Measurements from ENCODE around the gene SRC.

The SRC gene

GRCh38 chr20:37344506-37345338 is 1.2 kb upstream of the SRC start:
- H3K27me3 ChIP-seq (ENCODE audit: insufficient read depth, low read depth, severe bottlenecking) = no peaks in the 10 kb centered on the region
- H3K27ac ChIP-seq = peak overlapping the region; percentile 58
- H3K4me3 ChIP-seq (ENCODE audit: low read depth, low read length) = no peak overlapping the region

GRCh38 chr20:37346236-37346534 is 245 bp downstream of the SRC start:
- DNase-seq = no peak
- H3K36me3 ChIP-seq = peaks cover 32% of the 10 kb centered on the region
- H3K4me3 ChIP-seq (ENCODE audit: low read depth, low read length) = peak overlapping the region; percentile 56
- H3K27me3 ChIP-seq (ENCODE audit: insufficient read depth, low read depth, severe bottlenecking) = no peaks in the 10 kb centered on the region
- H3K9me3 ChIP-seq (ENCODE audit: severe bottlenecking) = no peaks in the 10 kb centered on the region
- peak overlapping the region; percentile 84 for H3K27ac ChIP-seq
- no peak for TF ChIP-seq CTCF (IDR thresholded peaks at IDR 0.05; ENCODE audit: low read depth, low read length)

More at GRCh38 chr20:37344506-37345338, 1.2 kb upstream of the SRC start:
- TF ChIP-seq CTCF (IDR thresholded peaks at IDR 0.05; ENCODE audit: low read depth, low read length) = no peak
- no peaks in the 10 kb centered on the region for H3K9me3 ChIP-seq (ENCODE audit: severe bottlenecking)
- H3K36me3 ChIP-seq = peaks cover 21% of the 10 kb centered on the region
- DNase-seq = peak; percentile 80

- Histone ChIP-seq H3K36me3 (peaks cover 36% of the 10 kb centered on the region), H3K27ac (peak overlapping the region; percentile 60), H3K4me3 (ENCODE audit: low read depth, low read length) (peak overlapping the region; percentile 56), H3K9me3 (ENCODE audit: severe bottlenecking) (no peaks in the 10 kb centered on the region), H3K27me3 (ENCODE audit: insufficient read depth, low read depth, severe bottlenecking) (no peaks in the 10 kb centered on the region)
- no peak for TF ChIP-seq CTCF (IDR thresholded peaks at IDR 0.05; ENCODE audit: low read depth, low read length)
- no peak for DNase-seq
Observed at GRCh38 chr20:37346535-37347346, 801 bp downstream of the SRC start.

GRCh38 chr20:37347347-37347823 is 1.4 kb downstream of the SRC start:
- Histone ChIP-seq H3K4me3 (ENCODE audit: low read depth, low read length) (no peak overlapping the region), H3K27me3 (ENCODE audit: insufficient read depth, low read depth, severe bottlenecking) (no peaks in the 10 kb centered on the region), H3K9me3 (ENCODE audit: severe bottlenecking) (no peaks in the 10 kb centered on the region), H3K36me3 (peaks cover 41% of the 10 kb centered on the region), H3K27ac (no peak overlapping the region)
- no peak for DNase-seq
- TF ChIP-seq CTCF (IDR thresholded peaks at IDR 0.05; ENCODE audit: low read depth, low read length) = no peak

DNA sequence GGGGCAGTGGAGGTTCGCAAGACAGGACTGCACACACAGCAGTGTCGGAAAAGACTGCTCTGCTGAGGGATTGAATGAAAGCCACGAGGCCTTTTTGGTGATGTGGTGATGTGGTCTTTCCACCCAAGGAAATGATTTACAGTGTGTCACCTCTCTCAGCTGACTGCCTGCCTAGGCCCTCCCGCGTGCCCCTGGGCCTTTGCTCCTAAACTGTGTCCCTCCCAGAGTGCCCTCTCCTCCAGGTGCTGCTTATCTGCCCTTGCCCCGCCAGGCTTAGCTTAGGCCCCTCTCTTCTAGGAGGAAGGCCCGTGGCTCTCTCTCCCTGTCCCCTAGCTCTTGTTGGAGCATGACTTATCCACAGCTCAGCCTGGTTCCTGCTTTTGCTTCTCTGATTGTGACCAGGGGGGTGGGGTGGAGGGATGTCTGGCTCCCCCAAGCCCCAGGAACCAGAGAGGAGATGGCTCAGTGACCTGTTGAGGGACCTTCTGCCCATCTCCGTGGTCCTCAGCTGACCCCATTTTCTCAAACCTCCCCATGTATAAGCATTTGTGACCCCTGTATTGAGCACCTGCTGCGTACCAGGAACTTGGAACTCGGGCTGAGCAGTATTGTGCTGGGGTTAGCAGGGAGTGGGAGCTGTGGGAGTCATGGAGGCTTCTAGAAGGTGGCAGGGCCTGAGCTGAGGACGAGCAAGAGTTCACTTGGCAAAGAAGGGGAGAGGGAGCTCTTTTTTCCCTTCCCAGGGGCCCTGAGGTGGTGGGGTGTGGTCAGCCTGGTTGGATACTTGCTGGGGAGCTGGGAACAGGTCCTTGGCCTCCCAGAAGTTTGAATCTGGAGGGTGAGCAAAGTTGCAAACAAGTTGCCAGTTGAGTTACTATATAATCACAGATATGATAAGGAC is 2.2 kb downstream of the SRC start:
- no peak overlapping the region for H3K27ac ChIP-seq
- H3K9me3 ChIP-seq (ENCODE audit: severe bottlenecking) = no peaks in the 10 kb centered on the region
- no peaks in the 10 kb centered on the region for H3K27me3 ChIP-seq (ENCODE audit: insufficient read depth, low read depth, severe bottlenecking)
- H3K36me3 ChIP-seq = peaks cover 46% of the 10 kb centered on the region
- no peak overlapping the region for H3K4me3 ChIP-seq (ENCODE audit: low read depth, low read length)
- no peak for DNase-seq
- TF ChIP-seq CTCF (IDR thresholded peaks at IDR 0.05; ENCODE audit: low read depth, low read length) = no peak

All from WERI-Rb-1 (cell line).